A673 (cell line): ENCODE measurements around the gene PGBD5. TPM values are rescaled to one million over a fixed set of nuclear protein-coding genes. Genes with fewer than 3 reads are reported as not detected.

Experiments used
- BruUV-seq: library from RNA; stranded (reverse); fragments of 400-500 nt; replicated peaks from 2 replicates; lab custom pipeline; 2021; lab: Mats Ljungman, UMichigan
- CTCF ChIA-PET: fragments of 300-600 bp; sonication (Branson Sonifier 250); formaldehyde crosslinking; loops from one replicate; lab custom pipeline; 2022; ENCODE audit warnings: antibody characterized with exemption; lab: Charles Lee
- POLR2A ChIA-PET: fragments of 300-600 bp; sonication (Branson Sonifier 250); formaldehyde crosslinking; loops from one replicate; lab custom pipeline; 2022; ENCODE audit warnings: antibody characterized with exemption; ENCODE audit not compliant: low non-redundant PET; lab: Charles Lee
- DNase-seq: peaks from one replicate; pipeline ENCODE4 v3.0.0-alpha.2; 2015; ENCODE audit warnings: low spot score
- H3K27ac ChIP-seq: fragments of 200-600 bp; sonication (generic); 2 replicates; pipeline ENCODE4 v1.5.1; 2016; ENCODE audit warnings: mixed run types, low read depth, mild to moderate bottlenecking, mixed read lengths, antibody characterized with exemption, low read length; ENCODE audit not compliant: poor library complexity, severe bottlenecking
- H3K27me3 ChIP-seq: fragments of 200-600 bp; sonication (generic); replicated peaks from 2 replicates; pipeline ENCODE4 v1.6.1; 2017; ENCODE audit warnings: mixed run types, low read depth, mild to moderate bottlenecking, mixed read lengths, antibody characterized with exemption, low read length; ENCODE audit not compliant: insufficient read depth, poor library complexity
- H3K36me3 ChIP-seq: fragments of 200-600 bp; sonication (generic); 2 replicates; pipeline ENCODE4 v1.6.1; 2016; ENCODE audit warnings: mixed run types, mild to moderate bottlenecking, mixed read lengths, antibody characterized with exemption, low read length; ENCODE audit not compliant: insufficient read depth, poor library complexity, severe bottlenecking
- H3K4me1 ChIP-seq: fragments of 200-600 bp; sonication (generic); 2 replicates; pipeline ENCODE4 v1.6.1; 2017; ENCODE audit warnings: mixed run types, mild to moderate bottlenecking, mixed read lengths, antibody characterized with exemption, low read length; ENCODE audit not compliant: insufficient read depth, poor library complexity, severe bottlenecking
- H3K4me3 ChIP-seq: fragments of 200-600 bp; sonication (generic); 2 replicates; pipeline ENCODE4 v1.5.1; 2016; ENCODE audit warnings: low read depth, mixed run types, mild to moderate bottlenecking, mixed read lengths, low read length; ENCODE audit not compliant: poor library complexity, severe bottlenecking
- H3K9me3 ChIP-seq: fragments of 200-600 bp; sonication (generic); 2 replicates; pipeline ENCODE4 v1.6.1; 2016; ENCODE audit warnings: mixed run types, low read depth, mild to moderate bottlenecking, mixed read lengths, antibody characterized with exemption, low read length; ENCODE audit not compliant: poor library complexity, severe bottlenecking
- EZH2 ChIP-seq: fragments of 200-600 bp; sonication (generic); IDR thresholded peaks from 2 replicates; pipeline ENCODE4 v1.6.1; 2017; ENCODE audit warnings: borderline replicate concordance, low read depth, mild to moderate bottlenecking, mixed read lengths, antibody characterized with exemption, low read length; ENCODE audit not compliant: poor library complexity, severe bottlenecking
- intact Hi-C: fragments of 100-400 bp; cut with micrococcal nuclease; formaldehyde crosslinking; loops from one replicate; pipeline ENCODE4 v1.10.0; 2022; ENCODE audit not compliant: unreplicated experiment
- total RNA-seq: library from RNA; stranded (reverse); gene quantifications from 2 replicates; pipeline ENCODE4 v1.2.3, GENCODE V29; 2021
- TF ChIP-seq, protein P1 (sequence below): fragments of 300-800, 200-600 bp; sonication (generic); conservative IDR thresholded peaks from 2 replicates; pipeline ENCODE4 v1.5.1; 2017; ENCODE audit warnings: low read depth, mild to moderate bottlenecking, antibody characterized with exemption, low read length, moderate library complexity, mixed read lengths

Gene PGBD5
- total RNA-seq, 1 experiment from 2014 or later: 0.52 TPM

DNA sequence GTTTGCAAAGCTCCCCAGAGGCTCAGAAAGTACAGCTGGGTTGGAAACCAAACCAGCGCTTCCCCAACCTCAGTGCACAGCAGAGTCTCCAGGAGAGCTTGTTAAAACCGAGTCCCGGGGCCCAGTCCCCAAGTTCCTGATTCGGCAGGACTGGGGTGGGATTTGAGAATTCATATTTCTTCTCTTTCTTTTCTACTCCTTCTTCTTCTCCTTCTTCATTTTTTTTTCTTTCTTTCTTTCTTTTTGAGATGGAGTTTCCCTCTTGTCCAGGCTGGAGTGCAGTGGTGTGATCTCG is 136.8 kb downstream of the PGBD5 start:
- no peak for DNase-seq
- no TSS peak for BruUV-seq
- CTCF ChIA-PET: no interaction called here
- Histone ChIP-seq H3K4me1 (no peaks in the 10 kb centered on the region), H3K9me3 (no peaks in the 10 kb centered on the region), H3K4me3 (no peak overlapping the region), H3K27ac (no peak overlapping the region), H3K36me3 (no peaks in the 10 kb centered on the region), H3K27me3 (no peaks in the 10 kb centered on the region)
- intact Hi-C loops: no loop called here
- POLR2A ChIA-PET: no interaction called here
- no peak for TF ChIP-seq EZH2
- TF ChIP-seq, protein P1, sequence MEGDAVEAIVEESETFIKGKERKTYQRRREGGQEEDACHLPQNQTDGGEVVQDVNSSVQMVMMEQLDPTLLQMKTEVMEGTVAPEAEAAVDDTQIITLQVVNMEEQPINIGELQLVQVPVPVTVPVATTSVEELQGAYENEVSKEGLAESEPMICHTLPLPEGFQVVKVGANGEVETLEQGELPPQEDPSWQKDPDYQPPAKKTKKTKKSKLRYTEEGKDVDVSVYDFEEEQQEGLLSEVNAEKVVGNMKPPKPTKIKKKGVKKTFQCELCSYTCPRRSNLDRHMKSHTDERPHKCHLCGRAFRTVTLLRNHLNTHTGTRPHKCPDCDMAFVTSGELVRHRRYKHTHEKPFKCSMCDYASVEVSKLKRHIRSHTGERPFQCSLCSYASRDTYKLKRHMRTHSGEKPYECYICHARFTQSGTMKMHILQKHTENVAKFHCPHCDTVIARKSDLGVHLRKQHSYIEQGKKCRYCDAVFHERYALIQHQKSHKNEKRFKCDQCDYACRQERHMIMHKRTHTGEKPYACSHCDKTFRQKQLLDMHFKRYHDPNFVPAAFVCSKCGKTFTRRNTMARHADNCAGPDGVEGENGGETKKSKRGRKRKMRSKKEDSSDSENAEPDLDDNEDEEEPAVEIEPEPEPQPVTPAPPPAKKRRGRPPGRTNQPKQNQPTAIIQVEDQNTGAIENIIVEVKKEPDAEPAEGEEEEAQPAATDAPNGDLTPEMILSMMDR: no peak

DNA sequence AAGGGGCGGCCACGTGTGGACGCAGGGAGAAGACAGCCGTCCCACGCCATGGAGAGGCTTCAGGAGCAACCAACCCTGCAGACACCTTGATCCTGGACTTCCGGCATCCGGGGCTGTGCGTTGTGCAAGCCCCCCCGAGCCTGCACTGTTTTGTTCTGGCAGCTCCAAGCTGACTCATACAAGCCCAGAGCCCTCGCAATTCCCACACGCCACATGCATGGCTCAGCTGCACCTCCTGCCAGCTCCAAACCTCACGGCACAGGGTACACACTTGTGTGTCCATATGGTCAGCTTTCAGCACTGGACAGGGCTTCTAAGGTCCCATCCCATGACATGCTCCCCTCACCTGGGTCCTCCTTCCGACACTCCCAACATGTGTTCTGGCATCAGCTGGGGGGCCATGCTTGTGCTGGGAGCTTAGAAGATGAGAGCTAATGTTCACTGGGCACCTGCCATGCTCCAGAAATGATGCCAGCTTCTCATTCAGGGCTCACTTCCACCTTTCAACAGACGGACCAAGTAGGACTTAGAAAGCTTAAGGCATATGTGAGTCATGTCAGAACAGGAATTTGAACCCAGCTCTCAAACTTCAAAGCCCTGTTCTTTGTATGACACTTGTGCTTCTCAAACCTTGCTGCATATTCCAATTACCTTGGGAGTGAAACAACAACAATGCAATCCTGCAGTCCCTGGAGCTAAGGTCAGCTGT is 137.3 kb downstream of the PGBD5 start:
- Histone ChIP-seq H3K27ac (no peak overlapping the region), H3K4me3 (no peak overlapping the region), H3K4me1 (no peaks in the 10 kb centered on the region), H3K9me3 (no peaks in the 10 kb centered on the region), H3K27me3 (no peaks in the 10 kb centered on the region), H3K36me3 (no peaks in the 10 kb centered on the region)
- BruUV-seq: no TSS peak
- ChIA-PET CTCF (no interaction called here), POLR2A (no interaction called here)
- no peak for DNase-seq
- intact Hi-C loops: no loop called here
- no peak for TF ChIP-seq EZH2
- TF ChIP-seq, protein P1: no peak

DNA sequence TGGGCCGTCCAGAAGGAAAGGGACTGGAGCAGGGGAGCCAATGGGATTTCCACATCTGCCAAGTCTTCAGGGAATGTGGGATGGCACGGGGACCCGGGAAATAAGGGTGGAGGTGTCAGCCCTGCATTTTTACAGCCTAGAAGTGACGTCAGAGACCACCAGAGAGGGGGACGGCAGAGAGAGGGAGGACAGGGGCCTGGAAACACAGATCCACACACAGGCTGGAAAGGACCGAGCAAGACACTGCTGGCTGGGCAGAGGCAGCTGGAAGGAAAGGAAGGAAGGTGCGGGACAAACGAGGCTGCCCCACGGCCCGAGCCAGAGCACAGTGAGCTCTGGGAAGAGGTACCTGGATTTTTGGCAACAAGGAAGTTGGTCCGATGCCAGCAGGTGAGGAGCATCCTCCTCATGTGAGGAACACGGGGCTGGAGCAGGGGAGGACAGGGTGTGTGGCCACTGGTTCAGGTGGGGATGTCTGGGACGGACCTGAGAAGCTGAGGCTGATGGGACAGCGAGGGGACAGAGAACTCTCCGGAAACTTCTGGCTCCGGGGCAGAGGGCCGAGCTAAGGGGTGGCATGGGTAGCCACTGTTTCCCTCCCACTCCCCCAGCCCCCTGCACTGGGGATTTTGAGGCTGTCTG is 138.3 kb downstream of the PGBD5 start:
- CTCF ChIA-PET: no interaction called here
- TF ChIP-seq EZH2: no peak
- TF ChIP-seq, protein P1: no peak
- POLR2A ChIA-PET: no interaction called here
- H3K9me3 ChIP-seq: no peaks in the 10 kb centered on the region
- no peaks in the 10 kb centered on the region for H3K36me3 ChIP-seq
- intact Hi-C loops: no loop called here
- no peak overlapping the region for H3K4me3 ChIP-seq
- no peaks in the 10 kb centered on the region for H3K4me1 ChIP-seq
- no peak for DNase-seq
- BruUV-seq: no TSS peak
- H3K27me3 ChIP-seq: no peaks in the 10 kb centered on the region
- H3K27ac ChIP-seq: no peak overlapping the region
